GM21786 (cell line): Measurements from ENCODE around the gene ERBB2.

Source experiments
- ATAC-seq: cut with Tn5 transposase; IDR thresholded peaks from one replicate; pipeline ENCODE4 v1.9.1; 2021; ENCODE audit not compliant: unreplicated experiment

The ERBB2 gene

DNA sequence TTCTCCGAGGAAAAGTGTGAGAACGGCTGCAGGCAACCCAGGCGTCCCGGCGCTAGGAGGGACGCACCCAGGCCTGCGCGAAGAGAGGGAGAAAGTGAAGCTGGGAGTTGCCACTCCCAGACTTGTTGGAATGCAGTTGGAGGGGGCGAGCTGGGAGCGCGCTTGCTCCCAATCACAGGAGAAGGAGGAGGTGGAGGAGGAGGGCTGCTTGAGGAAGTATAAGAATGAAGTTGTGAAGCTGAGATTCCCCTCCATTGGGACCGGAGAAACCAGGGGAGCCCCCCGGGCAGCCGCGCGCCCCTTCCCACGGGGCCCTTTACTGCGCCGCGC lies at the start of gene ERBB2:
Gene ERBB2 (plus strand): TSS at position 247 of the 330 bp plus-strand sequence. CDS start 175 bp downstream, outside the sequence.
- ATAC-seq: no peak

DNA sequence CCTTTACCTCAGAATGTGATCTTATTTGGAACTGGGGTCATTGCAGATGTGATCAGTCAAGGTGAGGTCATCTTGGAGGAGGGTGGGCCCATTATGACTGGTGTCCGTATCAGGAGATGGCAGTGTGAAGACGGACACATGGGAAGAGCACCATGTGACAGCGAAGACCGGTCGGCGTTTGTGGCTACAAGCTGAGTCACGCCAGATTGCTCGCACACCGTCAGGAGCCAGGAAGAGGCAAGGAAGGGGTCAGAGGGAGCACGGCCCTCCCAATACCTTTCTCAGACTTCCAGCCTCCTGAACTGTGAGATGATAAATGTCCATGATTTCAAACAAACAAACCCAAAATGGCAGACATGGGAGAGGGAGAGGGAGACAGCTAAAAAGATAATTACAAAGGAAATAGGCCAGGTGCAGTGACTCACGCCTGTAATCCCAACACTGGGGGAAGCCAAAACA lies 49.7 kb upstream of the ERBB2 start:
- ATAC-seq: no peak

DNA sequence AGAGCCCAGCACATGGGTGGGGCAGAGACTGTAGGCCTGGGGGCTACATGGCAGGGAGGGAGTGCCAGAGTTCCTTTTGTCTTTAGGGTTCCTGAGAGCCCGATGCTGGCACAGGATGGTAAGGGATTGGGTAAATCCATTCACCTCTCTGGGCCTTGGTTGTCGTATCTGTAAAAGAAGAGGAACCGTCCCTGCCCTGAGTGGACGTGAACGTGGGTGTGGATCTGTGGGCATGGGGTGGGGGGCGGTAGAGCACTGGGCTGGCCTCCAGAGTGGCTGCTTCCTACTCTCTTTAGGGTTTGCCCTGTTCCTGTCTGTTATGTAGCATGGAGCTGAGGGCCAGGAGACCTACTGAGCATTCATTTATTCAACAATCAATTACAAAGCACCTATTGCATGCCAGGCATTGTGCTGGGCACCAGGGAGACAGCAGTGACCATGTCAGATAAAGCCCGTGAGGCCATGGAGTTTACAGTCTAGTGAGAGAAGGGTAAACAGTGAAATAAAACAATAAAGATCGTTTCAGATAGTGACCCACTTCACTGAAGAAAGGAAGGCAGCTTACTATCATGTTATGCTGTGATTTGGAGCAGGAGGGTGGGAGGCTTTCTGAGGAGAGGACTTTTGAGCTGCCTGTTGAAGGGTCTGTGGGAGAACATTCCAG lies 47.8 kb upstream of the ERBB2 start:
- no peak for ATAC-seq

DNA sequence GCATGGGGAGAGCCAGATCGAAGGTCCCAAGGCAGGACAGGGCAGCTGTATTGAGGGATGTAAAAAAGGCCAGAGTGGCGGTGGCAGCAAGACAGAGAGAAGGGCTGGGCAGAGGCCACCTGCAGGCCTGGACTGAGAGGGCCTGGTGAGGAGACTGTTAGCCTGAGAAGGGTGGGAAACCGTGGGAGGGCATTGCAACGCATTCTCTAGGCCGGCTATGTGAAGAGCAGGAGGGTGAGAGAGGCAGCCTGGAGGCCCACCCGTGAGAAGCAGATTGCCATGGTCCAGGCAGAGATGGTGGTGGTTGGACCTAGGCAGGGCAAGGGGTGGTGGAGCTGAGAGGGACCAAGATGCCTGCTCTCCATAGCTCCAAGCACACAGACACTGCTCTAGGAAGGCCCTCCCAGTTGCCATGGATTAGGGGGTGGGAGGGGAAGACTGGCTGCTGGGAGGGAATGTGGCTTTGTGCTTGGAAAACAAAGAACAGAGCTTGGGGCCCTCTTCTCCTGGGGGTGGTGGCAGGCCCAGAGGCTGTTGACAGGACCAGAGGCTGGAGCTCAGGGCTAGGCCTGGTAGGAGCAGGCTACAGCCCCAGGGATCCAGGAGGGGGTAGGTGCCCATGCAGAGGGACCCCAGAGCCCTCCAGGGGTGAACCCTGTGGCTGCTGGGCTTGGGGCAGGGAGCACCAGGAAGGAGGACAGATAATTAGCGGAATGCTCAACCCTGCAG lies 47.1 kb upstream of the ERBB2 start:
- no peak for ATAC-seq

DNA sequence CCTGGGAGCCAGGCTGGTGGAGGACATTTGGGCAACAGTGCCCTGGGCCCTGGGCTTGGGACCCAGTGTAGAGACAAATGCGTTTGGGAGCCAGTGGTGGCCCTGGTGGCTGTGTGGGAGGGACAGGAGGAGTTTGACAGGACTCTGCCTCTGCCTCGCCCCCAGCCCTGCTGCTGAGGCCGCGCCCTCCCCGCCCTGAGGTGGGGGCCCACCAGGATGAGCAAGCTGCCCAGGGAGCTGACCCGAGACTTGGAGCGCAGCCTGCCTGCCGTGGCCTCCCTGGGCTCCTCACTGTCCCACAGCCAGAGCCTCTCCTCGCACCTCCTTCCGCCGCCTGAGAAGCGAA lies 46.6 kb upstream of the ERBB2 start:
- ATAC-seq: no peak

DNA sequence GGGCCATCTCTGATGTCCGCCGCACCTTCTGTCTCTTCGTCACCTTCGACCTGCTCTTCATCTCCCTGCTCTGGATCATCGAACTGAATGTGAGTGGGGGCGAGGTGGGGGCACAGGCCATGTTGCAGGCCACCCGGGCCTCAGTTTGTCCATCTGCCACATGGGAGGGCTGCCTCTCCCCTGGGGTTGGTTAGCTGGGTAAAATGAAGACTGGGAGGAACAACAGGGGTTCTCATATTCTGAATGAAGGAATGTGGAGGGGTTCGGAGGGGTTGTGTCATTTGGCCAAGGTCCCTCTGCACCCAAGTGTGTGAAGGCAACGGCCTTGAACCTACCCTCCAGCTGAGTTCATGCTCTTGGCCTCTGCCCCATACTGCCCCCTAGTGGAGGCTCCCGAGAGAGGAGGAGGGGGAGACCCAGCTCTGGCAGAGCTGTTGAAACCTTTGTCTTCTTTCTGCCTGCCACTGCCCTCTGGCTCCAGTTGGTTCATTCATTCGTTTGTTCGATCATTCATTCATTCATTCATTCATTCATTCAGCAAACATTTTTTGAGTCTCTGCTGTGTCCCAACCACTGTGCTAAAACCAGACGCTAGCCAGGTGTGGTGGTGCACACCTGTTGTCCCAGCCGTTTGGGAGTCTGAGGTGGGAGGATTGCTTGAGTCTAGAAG lies 46.1 kb upstream of the ERBB2 start:
- no peak for ATAC-seq

DNA sequence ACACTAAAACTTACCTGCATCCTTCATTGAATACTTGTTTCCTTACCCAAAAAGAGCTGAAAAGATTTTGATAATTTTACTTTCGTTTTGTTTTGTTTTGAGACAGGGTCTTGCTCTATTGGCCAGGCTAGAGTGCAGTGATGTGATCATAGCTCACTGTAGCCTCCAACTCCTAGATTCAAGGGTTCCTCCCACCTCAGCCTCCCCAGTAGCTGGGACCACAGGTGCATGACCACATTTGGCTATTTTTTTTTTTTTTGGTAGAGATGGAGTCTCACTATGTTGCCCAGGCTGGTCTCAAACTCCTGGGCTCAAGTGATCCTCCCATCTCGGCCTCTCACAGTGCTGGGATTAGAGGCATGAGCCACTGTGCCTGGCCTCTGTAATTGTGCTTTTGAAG lies 44.8 kb upstream of the ERBB2 start:
- no peak for ATAC-seq

DNA sequence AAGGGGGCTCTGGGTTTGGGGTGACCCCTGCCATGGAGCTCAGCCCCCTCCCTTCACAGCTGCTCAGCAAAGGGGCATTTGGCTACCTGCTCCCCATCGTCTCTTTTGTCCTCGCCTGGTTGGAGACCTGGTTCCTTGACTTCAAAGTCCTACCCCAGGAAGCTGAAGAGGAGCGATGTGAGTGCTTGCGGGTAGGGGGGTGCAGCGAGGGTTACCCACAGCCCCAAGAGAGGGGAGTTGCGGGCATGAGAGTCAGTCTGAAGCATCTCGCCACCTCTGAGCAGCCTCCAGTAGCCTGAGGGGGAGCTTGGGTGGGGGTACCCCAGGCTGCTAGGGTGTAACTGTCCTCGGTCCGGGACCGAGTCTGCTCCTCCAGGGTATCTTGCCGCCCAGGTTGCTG lies 41.5 kb upstream of the ERBB2 start:
- ATAC-seq: no peak

DNA sequence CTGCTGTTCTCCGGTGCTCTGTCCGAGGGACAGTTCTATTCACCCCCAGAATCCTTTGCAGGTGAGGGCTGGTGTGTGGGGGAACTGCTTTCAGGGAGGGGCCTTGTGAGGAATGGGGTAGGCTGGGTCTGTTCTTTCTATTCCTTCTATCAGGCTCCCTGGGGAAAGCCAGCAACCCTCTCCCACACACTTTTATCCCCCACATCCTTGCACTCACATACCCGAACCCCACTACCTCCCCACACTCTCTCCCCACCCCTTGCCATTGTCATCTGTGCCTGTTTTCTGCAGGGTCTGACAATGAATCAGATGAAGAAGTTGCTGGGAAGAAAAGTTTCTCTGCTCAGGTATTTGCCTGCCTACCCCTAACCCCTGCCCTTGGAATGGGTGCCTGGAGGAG lies 41.1 kb upstream of the ERBB2 start:
- ATAC-seq: no peak

DNA sequence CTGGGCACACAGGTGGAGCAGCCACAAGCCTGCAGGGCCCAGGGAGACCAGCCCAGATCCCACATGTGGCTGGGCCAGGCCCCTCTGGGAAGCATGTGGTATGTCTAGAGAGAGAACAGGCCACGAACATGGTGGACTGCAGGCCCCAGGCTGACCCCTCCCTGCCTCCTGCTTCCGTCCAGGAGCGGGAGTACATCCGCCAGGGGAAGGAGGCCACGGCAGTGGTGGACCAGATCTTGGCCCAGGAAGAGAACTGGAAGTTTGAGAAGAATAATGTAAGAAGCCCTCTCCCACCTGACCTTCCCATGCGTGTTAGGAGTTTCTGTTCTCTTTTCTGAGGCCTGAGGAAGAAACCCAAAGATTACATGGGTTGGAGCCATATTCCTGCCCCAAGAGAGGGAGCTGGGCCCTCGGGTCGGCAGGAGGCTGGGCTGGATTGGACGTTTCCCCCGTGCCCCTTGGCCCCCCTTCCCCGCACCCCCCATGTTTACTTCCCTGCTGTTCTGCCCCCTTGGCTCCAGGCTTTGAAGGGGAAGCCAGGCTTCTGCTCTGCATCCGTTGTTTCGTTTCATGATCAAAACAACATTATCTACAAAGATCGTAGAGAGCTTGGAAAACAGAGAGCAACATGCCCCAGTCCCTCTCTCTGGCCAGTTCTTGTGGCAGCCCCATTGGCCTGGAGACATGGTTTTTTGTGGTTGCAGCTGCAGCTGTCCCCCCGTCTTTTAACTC lies 40.4 kb upstream of the ERBB2 start:
- ATAC-seq: no peak

DNA sequence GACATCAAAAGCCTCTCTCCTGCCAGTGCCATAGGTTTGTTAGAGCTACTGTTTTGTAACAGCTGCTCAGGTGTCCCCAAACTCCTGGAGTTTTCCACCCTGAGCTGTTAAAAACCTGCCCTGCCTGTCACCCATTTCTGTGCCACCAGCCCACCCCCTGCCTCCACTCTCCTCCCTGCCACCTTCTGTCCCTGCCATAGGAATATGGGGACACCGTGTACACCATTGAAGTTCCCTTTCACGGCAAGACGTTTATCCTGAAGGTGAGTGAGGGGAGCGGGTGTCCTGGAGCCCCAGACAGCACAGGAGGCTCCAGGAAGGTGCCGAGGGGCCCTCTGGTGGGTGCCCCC lies 39.9 kb upstream of the ERBB2 start:
- ATAC-seq: no peak

DNA sequence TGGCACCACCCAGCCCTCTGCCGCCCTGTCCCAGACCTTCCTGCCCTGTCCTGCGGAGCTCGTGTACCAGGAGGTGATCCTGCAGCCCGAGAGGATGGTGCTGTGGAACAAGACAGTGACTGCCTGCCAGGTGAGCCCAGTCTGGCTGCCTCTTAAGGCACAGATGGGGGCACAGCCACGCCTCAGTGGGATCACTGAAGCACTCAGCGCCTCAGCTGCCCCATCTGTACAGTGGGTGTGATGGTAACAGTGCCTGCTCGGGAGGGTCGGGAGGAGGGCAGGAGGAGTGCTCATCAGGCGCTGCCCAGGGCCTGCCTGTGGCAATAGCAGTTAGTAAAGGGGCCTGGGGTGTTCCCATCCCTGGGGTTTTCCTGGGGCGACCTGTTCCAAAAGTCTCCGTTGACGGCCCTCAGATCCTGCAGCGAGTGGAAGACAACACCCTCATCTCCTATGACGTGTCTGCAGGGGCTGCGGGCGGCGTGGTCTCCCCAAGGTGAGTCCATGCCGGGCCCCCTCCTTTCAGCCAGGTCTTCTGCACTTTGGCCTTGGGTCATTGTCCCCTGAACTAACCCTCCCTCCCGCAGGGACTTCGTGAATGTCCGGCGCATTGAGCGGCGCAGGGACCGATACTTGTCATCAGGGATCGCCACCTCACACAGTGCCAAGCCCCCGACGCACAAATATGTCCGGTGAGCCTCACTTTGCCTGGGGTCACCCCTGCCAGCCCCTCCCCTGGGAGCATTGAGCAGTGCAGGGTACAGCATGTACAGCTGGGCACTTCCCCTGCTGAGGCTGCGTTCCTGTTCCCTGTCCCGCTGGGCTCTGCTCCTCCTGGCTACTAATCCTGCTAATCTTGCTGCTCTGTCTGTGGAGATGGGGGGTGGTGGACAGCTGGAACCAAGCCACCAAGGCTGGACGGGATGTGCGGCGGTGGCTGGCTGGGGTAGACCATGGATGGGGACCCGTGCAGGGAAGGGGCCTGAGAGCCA lies 39.2 kb upstream of the ERBB2 start:
- ATAC-seq: no peak

DNA sequence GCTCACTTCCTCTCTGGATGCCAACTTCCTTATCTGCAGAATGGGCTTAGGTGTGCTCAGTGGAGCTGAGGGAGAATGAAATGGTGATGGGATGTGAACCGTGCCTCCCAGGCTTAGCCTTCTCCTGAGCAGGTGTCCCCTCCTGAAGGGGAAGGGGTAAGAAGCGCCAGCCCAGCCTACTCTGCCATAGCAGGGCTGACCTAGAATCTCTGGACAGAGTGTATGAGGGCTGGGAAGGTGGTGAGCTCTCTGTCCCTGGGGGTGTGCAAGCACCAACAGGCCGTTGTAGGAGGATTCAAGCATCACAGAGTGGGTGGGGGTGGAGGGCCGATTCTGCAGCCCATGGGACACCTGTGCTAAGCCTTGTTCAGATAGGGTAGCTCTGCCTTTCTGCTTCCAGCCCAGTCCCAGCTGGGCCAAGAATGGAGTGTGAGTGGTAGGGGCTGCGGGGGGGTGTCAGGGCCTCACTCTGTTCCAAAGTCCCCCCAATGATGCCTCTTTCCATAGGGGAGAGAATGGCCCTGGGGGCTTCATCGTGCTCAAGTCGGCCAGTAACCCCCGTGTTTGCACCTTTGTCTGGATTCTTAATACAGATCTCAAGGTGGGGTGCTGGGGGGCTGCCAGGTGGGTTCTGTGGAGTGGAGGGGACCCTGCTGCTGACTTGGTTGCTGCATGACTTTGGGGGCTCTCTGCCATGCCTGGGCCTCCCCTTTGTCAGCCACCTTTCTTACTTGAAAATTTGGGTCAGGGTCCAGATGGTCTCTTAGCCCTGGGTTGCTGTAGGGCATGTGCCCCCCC lies 37.9 kb upstream of the ERBB2 start:
- ATAC-seq: no peak

DNA sequence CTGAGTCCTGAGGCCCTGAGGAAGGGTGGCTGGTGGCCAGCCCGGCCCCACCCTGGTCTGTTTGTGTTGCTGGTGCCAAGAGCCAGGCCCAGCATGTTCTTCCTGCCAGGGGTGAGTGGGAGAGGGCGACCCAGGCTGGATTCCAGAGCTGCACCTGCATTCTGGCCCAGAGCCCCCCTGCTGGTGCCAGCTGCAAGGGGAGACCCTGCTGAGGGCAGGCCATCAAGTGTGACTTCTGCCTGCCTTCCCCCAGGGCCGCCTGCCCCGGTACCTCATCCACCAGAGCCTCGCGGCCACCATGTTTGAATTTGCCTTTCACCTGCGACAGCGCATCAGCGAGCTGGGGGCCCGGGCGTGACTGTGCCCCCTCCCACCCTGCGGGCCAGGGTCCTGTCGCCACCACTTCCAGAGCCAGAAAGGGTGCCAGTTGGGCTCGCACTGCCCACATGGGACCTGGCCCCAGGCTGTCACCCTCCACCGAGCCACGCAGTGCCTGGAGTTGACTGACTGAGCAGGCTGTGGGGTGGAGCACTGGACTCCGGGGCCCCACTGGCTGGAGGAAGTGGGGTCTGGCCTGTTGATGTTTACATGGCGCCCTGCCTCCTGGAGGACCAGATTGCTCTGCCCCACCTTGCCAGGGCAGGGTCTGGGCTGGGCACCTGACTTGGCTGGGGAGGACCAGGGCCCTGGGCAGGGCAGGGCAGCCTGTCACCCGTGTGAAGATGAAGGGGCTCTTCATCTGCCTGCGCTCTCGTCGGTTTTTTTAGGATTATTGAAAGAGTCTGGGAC lies 37.1 kb upstream of the ERBB2 start:
- ATAC-seq: no peak

DNA sequence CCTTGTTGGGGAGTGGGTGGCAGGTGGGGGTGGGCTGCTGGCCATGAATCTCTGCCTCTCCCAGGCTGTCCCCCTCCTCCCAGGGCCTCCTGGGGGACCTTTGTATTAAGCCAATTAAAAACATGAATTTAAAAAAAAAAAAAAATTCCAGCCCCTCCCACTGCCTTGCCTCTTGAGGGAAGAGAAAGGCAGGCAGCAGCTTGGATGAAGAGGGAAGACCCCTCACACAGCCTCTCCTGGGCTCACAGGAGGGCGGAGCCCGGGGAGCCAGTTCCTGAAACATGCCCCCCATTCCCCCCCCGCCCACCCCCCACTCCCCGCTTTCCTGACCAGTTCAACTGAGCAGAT lies 36.5 kb upstream of the ERBB2 start:
- no peak for ATAC-seq

DNA sequence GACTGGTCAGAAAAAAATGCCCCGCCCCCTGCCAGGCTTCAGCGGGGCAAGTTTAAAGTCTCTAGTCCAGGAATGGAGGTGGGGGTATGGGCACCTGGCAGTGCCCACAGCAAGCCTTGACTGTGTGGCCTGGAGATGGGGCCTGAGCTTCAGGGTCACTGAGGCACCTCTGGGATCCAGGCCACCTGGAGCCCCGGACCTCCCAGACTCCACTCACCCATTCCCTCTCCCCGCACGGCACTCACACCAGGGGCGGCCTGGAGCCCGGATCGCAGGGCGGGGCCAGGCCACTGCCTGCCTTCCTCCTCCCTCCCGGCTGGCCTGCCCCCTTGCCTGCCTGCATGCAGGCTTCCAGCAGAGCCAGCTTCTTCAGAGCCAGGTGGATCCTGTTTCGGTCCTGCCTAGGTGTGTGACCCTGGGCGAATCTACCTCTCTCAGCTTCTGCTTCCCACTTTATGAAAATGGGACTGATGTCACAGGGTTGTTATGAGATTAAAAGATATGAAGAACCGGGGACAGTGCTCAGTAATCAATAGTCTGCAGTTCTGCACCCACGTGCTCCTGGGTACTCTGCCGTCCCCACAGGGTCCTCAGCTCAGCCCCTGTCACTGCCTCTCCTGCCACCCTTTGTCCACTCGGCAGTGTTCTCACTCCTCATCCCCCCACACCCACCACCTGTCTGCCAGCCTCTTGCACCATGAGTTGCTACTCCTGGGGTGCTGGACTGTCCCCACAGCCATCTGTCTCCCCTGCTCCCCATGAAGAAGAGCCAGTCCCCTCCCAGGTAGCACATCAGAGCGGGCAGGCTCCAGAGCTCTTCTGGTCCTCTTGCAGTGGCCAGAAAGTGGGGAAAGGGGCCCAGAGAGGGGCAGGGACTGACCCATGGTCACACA lies 35.9 kb upstream of the ERBB2 start:
- ATAC-seq: no peak

DNA sequence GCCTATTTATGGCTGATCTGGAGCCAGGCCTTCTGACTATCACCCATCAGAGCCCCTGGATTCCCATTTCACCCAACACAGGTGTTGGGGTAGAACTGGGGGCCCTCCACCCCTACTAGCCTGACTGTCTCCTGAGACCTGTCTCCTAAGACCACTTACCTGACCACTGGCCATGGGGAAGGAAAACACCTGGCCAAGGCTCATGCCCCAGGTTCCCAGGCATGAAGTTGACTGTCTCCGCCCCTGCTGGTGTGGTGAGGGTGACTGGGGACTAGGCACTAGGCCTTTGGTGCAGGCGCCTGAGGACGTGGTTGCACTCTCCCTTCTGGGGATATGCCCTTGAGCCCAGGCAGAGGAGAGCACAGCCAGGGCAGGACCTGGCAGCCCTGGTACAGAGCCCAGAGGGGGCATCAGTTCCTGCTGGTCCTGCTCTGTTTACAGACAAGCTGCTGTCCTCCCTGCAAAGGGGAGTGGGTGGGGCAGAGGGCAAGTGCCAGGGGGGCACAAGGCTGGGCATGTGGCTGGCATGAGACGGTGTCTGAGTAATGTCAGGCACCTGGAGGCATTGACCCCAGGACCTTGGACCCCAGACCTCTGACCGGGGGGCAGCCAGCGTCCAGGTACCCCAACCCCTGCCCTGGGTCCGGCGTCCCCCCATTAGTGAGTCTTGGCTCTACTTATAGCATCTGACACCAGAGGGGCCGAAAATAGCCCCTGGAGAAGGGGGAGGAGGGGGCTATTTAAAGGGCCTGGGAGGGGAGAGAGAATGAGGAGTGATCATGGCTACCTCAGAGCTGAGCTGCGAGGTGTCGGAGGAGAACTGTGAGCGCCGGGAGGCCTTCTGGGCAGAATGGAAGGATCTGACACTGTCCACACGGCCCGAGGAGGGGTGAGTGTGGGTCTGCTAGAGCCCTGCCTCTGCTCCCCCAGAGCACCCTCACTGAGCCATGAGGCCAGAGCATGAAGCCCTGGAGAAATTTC lies 35.0 kb upstream of the ERBB2 start, which contains the start of gene TCAP:
Gene TCAP (plus strand): TSS at position 769 of the 981 bp plus-strand sequence. CDS start 11 bp downstream, at position 780.
- ATAC-seq: no peak
